Prostate gland (tissue), 2 donors: ENCODE data around the gene MMP21. TPM values are rescaled to one million over a fixed set of nuclear protein-coding genes. Genes with fewer than 3 reads are reported as not detected.

Experiments used
- DNase-seq: peaks from one replicate; pipeline ENCODE4 v3.0.0-alpha.2; 2019; ENCODE audit warnings: low spot score
- H3K27ac ChIP-seq, 2 donors: fragments of 200-600 bp; sonication (generic); 2 replicates each; pipeline ENCODE4 v1.5.1; 2017 to 2019
- H3K27me3 ChIP-seq: fragments of 200-600 bp; sonication (generic); replicated peaks from 2 replicates; pipeline ENCODE4 v1.5.1; 2019; ENCODE audit not compliant: insufficient read depth
- H3K36me3 ChIP-seq, 2 donors: fragments of 200-600 bp; sonication (generic); 1 replicate in 1 of 2; 2 replicates in 1 of 2; pipeline versions ENCODE4 v1.5.1 to v1.8.1; 2017 to 2019
- H3K4me1 ChIP-seq: fragments of 200-600 bp; sonication (generic); replicated peaks from 2 replicates; pipeline ENCODE4 v1.5.1; 2019
- H3K4me3 ChIP-seq, 2 donors: fragments of 200-600 bp; sonication (generic); 2 replicates each; pipeline ENCODE4 v1.5.1; 2017 to 2019
- H3K9me3 ChIP-seq: fragments of 200-600 bp; sonication (generic); 2 replicates; pipeline ENCODE4 v1.5.1; 2017
- CTCF ChIP-seq, 4 experiments: fragments of 200-600 bp in 2 of 4; fragments of 450-650 bp in 2 of 4; sonication (generic) in 2 of 4; IDR thresholded peaks; 1 replicate in 3 of 4; 2 replicates in 1 of 4; pipeline ENCODE4 v1.5.1; 2016 to 2019; ENCODE audit warnings: antibody characterized with exemption in 4 of 4, mild to moderate bottlenecking in 2 of 4, moderate library complexity in 2 of 4
- POLR2A ChIP-seq: fragments of 450-650 bp; IDR thresholded peaks from one replicate; pipeline ENCODE4 v1.6.1; 2016; ENCODE audit warnings: antibody characterized with exemption, mild to moderate bottlenecking
- POLR2AphosphoS5 ChIP-seq: sonication (generic); formaldehyde crosslinking; IDR thresholded peaks from one replicate; pipeline ENCODE4 v1.6.1; 2017; ENCODE audit warnings: antibody characterized with exemption
- WGBS: methylation state at CpG from one replicate; pipeline ENCODE4 v1.1.5; 2018; 5-methylcytosine and 5-hydroxymethylcytosine counted together
- intact Hi-C: fragments of 100-400 bp; cut with DNase I; formaldehyde crosslinking; loops from one replicate; pipeline ENCODE4 v1.14.2; 2022
- total RNA-seq, 2 donors: library from RNA; depleted of rRNA; stranded (reverse); fragments of >200 nt; gene quantifications; one replicate each; pipeline ENCODE4 v1.1.0, GENCODE V29; 2016

Gene MMP21
- total RNA-seq, 2 donors from 2014 or later = not detected

GRCh38 chr10:125799451-125800182, 24.0 kb upstream of the MMP21 start:
- no peaks in the 10 kb centered on the region for H3K4me1 ChIP-seq
- intact Hi-C loops = no loop called here
- no peak for TF ChIP-seq POLR2AphosphoS5
- no peak for TF ChIP-seq CTCF (IDR thresholded peaks at IDR 0.05)
- TF ChIP-seq POLR2A = no peak
- no peaks in the 10 kb centered on the region for H3K36me3 ChIP-seq
- H3K9me3 ChIP-seq = no peaks in the 10 kb centered on the region
- no peak overlapping the region for H3K27ac ChIP-seq
- DNase-seq = no peak
- no peaks in the 10 kb centered on the region for H3K27me3 ChIP-seq
- 91% methylated on average over 8 of the region's 8 CpGs for WGBS
- H3K4me3 ChIP-seq = no peak overlapping the region

GRCh38 chr10:125797994-125798662, 22.5 kb upstream of the MMP21 start:
- H3K4me3 ChIP-seq = no peak overlapping the region
- H3K36me3 ChIP-seq = peaks cover 0 to 4% of the 10 kb centered on the region in 2 donors
- TF ChIP-seq POLR2A (no peak), CTCF (IDR thresholded peaks at IDR 0.05) (no peak), POLR2AphosphoS5 (no peak)
- no peaks in the 10 kb centered on the region for H3K9me3 ChIP-seq
- 50% methylated on average over 5 of the region's 5 CpGs for whole genome bisulfite sequencing
- DNase-seq = no peak
- intact Hi-C loops = no loop called here
- no peak overlapping the region for H3K27ac ChIP-seq
- H3K27me3 ChIP-seq = no peaks in the 10 kb centered on the region
- H3K4me1 ChIP-seq = no peaks in the 10 kb centered on the region

- H3K27me3 ChIP-seq = no peaks in the 10 kb centered on the region
- TF ChIP-seq POLR2AphosphoS5 (no peak), POLR2A (no peak), CTCF (IDR thresholded peaks at IDR 0.05) (no peak)
- H3K4me1 ChIP-seq = no peaks in the 10 kb centered on the region
- DNase-seq = no peak
- no peak overlapping the region for H3K4me3 ChIP-seq
- 89% methylated on average over 8 of the region's 8 CpGs for WGBS
- H3K9me3 ChIP-seq = no peaks in the 10 kb centered on the region
- H3K27ac ChIP-seq = no peak overlapping the region
- intact Hi-C loops = no loop called here
- peaks cover 0 to 8% of the 10 kb centered on the region in 2 donors for H3K36me3 ChIP-seq
These were observed 21.8 kb upstream of the MMP21 start for GRCh38 chr10:125797424-125797823.

- TF ChIP-seq POLR2A (no peak), CTCF (IDR thresholded peaks at IDR 0.05) (no peak), POLR2AphosphoS5 (no peak)
- WGBS = 69% methylated on average over 8 of the region's 8 CpGs
- Histone ChIP-seq H3K4me3 (no peak overlapping the region), H3K9me3 (no peaks in the 10 kb centered on the region), H3K4me1 (no peaks in the 10 kb centered on the region), H3K27me3 (no peaks in the 10 kb centered on the region), H3K27ac (no peak overlapping the region), H3K36me3 (peaks cover 0 to 8% of the 10 kb centered on the region in 2 donors)
- intact Hi-C loops = no loop called here
- no peak for DNase-seq
These were observed 20.1 kb upstream of the MMP21 start for GRCh38 chr10:125795637-125796190.
